Activated CD8-positive, alpha-beta memory T cell treated with anti-CD3 and anti-CD28 coated beads for 24 hours (primary cell): ENCODE results near the gene MYO1E.
A peak's percentile ranks its signal among the peaks of the same experiment; 100 is the strongest.

Source experiments
- DNase-seq: peaks from one replicate; pipeline ENCODE4 v3.0.0-alpha.2; 2020

MYO1E gene

DNA sequence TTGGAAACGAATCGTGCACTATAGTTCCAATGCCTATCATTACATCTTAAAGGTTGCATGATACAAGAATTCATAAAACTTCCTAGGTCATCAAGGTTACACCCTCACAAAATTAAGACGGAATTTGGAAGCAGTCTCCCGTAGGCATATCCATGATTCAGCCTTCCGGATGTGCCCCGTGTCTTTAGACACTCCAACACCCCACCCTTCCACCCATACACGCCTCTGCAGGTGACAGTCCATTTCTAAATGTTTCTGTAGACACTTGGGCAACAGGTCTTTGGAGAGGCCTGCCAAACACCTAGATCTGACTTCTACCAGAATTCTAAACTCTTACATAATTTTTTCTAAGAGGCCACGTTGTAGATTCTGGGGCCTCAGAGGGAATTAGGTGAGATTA lies 116.2 kb downstream of the MYO1E start:
- no peak for DNase-seq

DNA sequence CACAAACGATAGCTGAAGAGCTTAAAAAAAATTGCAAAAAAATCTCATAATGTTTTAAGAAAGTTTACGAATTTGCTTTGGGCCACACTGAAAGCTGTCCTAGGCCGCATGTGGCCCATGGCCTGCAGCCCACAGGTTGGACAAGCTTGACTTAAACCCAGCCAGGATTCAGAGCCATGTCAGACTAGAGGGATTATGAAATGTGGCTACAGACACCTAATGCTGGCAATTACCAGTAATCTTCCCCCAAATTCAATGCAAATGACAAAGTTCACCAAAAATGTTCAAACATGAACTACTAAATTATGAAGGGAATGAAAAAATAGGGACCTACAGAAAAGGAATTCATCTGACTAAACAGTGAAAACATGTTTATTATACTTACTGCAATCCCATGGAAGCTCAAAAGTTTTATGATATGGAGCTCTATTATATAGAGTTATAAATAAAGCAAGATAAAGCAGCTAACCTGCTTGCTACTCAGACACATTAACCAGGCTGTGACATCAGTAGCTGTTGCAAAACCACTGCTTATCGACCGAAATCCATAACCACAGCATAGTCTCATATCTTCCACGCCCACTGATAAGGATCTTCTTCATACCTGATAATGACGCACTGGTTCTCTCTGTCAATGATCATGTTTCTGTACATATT lies 116.9 kb downstream of the MYO1E start:
- DNase-seq = no peak

DNA sequence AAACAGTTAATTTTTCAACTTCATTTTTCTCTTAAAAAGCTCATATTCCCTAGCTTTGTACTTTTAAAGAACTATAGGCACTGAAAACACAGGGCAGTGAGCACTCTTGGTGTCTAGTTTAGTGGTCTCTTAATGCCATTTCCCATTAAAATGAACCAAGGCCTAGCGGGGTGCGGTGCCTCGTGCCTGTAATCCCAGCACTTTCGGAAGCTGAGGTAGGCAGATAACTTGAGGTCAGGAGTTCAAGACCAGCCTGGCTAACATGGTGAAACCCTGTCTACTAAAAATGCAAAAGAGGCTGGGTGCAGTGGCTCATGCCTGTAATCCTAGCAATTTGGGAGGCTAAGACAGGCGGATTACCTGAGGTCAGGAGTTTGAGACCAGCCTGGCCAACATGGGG lies 120.5 kb downstream of the MYO1E start:
- no peak for DNase-seq

GRCh38 chr15:59251001-59251845 lies 121.4 kb downstream of the MYO1E start:
- DNase-seq = no peak

GRCh38 chr15:59250249-59250648 lies 122.4 kb downstream of the MYO1E start:
- DNase-seq = no peak

- DNase-seq = no peak
Measured at GRCh38 chr15:59249816-59250215, 122.9 kb downstream of the MYO1E start.

DNA sequence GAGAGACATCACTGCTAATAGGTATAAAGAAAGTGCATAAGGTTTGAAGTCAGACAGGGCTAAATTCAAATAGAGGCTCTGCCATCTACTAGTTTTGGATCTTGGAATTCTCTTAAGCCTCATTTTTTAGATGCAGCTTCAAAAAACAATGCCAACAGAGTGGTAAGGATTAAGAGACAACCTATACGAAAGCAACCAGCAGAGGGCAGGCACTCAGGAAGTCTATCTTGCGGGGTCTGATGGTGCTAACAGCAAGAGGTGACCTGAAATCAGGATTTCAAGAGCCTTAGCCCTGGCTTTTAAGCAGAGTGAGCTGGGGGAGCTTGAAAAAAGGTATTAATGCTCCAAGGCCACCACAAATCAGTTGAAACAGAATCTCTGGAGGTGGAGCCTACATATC lies 125.3 kb downstream of the MYO1E start:
- peak; percentile 73 for DNase-seq

- DNase-seq = no peak
Measured at GRCh38 chr15:59245559-59245958, 127.1 kb downstream of the MYO1E start.

GRCh38 chr15:59244337-59244736 lies 128.3 kb downstream of the MYO1E start:
- no peak for DNase-seq

GRCh38 chr15:59243622-59244021 lies 129.0 kb downstream of the MYO1E start:
- DNase-seq = no peak

- no peak for DNase-seq
Measured at GRCh38 chr15:59242649-59243048, 130.0 kb downstream of the MYO1E start.

- no peak for DNase-seq
Measured at GRCh38 chr15:59240036-59240435, 132.6 kb downstream of the MYO1E start.

DNA sequence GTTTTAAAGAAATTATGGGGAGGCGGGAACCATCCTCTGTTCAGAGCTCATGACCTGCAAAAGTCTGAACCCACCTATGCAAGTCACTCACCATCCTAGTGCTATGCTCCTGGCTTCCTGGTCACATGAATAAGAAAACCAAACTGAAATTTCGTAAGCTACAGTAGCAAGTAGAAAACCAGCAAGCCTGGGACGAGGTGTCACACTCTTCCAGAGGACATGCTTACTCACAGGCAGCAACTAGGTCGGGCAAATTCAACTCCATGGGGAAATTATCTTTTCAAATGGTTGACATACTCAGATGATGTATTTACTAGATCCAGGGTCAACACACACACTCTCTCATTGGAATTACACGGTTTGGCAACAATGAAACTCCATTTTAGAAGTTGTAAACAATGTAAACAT lies 134.7 kb downstream of the MYO1E start:
- DNase-seq = no peak

DNA sequence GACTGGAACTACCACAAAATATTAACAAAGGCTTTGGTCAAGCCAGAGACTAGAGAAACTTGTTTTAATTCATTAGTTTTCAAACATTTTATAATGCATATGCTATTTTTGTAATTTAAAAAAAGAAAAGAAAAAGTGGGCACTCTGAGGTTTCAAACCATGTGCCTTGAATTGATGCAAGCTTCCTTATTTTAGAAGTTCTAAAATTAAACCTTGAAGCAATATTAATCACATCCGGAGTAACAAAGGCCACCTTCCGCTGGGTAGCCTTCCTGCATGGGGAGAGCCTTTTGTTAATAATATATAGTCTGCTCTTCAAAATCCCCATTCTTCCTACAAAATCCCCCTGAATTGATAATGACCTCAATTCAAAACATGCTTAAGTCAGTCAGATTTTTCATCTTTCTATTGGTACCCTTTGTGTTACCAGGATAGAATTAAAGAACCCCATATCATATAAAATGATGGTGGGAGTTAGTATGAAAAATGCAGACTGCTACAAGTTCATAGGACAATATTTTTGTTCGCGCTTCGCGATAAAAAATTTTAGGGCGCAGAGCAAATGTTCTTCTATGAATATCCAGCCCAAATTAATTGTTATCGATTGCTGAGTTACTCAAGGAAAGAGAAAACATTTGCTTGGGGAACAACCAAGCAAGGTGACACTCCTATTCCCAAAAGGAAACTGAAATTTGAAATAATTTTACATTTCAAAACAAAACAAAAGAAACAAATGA lies 135.4 kb downstream of the MYO1E start:
- DNase-seq = no peak

DNA sequence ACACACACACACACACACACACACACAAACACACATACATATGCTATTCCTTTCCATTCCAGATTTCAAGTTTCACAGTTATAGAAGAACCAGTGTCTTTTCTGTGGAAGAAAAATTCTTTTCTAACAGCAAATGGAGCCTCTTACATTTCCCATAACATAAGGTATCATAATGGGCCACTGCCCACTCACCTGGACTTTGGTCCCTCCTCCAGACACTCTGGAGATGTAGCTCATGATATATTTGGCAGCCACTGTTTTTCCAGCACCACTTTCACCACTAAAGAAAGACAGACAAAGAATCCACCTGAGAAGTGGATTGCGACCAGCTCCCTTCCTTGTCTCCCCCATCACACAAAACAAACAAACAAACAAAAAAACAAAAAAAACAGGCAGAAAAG lies 136.3 kb downstream of the MYO1E start:
- DNase-seq = no peak

DNA sequence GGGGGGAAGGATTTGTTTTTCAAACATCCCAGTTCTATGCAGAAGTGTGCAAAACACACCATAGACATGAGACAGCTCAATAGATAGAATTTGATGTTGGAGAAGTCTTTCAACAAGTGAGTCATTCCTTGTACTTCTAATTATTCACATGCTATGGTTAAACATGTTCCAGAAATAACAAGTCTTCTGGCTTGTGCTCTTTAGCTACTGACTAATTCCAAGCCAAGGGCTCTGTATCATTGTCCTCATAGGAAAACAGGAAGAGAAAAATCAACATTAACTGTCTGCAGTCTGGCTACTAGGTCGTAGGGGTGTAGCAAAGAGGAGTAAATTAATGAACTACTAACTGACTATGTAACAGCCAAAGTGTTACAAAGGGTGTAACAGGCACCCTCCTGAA lies 140.2 kb downstream of the MYO1E start:
- DNase-seq = no peak

- DNase-seq = no peak
Measured at GRCh38 chr15:59230531-59231055, 142.1 kb downstream of the MYO1E start.

- no peak for DNase-seq
Measured at GRCh38 chr15:59229453-59229852, 143.2 kb downstream of the MYO1E start.

GRCh38 chr15:59229015-59229414 lies 143.7 kb downstream of the MYO1E start:
- no peak for DNase-seq

GRCh38 chr15:59227021-59227420 lies 145.7 kb downstream of the MYO1E start:
- DNase-seq = no peak

DNA sequence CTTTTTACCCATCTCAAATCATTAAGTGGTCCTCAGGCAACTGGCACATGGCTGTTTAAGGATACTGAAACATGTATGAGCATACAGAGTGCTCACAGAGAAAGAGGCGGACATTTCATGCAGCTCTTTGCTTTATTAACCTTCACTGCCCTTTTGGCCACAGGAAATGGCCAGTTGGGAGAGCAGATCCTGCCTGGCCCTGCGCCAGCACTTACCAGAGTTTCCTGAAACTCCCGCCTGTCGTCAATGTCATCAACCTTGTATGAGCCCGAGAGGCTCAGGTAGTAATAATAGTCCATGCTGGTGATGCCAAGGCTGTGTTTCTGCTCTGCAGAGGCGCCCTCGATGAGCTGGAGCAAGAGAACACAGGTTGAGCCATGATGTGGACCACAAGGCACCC lies 148.2 kb downstream of the MYO1E start:
- no peak for DNase-seq

DNA sequence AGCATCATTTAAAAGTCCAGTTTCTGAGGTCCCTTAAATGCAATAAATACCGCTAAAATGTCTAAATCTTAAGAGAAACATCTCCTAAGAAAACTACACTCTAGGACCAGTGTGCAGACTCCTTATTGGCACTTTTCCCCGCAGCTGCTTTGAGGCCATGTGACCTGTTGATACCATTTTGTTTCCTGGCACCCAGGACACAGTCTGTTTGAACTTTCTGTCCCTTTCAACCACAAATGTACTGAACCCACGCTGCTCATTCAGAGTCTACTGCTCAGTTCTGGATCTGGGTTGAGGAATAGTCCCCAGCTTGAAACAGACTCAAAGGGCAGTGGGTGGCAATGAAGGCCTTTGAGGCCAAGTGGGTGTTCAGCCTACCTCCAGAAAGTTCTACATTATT lies 148.9 kb downstream of the MYO1E start:
- no peak for DNase-seq

DNA sequence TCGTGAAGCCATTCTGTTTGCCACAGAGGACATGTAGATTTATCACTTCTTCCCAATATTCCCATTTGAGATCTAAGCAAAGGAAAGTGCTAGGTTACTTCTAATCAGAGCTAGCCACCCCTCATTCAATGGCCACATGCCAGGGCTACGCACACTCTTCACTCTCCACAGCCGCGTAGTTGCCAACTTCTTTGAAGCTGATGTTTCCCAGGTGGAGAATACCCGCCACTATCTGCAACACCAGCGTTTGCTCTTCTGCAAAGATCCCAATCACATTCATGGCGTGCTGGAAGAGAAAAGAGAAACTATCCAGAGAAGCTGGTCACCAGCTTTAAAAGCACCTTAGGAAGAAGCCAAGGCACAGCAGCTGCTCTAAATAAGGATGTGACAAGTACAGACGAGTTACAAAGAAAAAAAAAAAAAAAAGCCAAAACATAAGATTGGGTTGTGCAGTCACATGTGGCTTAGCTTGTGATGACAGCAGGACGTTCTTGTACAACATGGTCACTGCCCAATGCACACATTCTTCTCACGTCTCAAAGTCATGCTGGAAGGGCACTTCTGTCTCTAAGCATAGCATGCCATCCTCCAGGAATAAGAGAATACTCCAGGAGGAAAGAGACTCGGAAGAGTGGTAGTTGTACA lies 149.6 kb downstream of the MYO1E start:
- no peak for DNase-seq
